Ectodermal cell (in vitro differentiated cells): Measurements from ENCODE around the gene PROZ.

ENCODE experiments used
- H3K27ac ChIP-seq: 2 replicates; pipeline ENCODE4 v1.7.0; 2013; ENCODE audit warnings: mild to moderate bottlenecking, low read depth, low read length; ENCODE audit not compliant: insufficient read depth, poor library complexity, severe bottlenecking
- H3K27me3 ChIP-seq: 2 replicates; pipeline ENCODE4 v1.7.0; 2013; ENCODE audit warnings: mild to moderate bottlenecking, low read length; ENCODE audit not compliant: insufficient read depth, control insufficient read depth, poor library complexity, severe bottlenecking
- H3K36me3 ChIP-seq: one replicate; pipeline ENCODE4 v1.7.0; 2013; ENCODE audit warnings: low read length; ENCODE audit not compliant: control insufficient read depth, insufficient read depth
- H3K4me1 ChIP-seq: one replicate; pipeline ENCODE4 v1.7.0; 2013; ENCODE audit warnings: low read length; ENCODE audit not compliant: control insufficient read depth, insufficient read depth
- H3K4me3 ChIP-seq: 2 replicates; pipeline ENCODE4 v1.7.0; 2013; ENCODE audit warnings: low read depth, low read length, control low read depth; ENCODE audit not compliant: insufficient read depth
- H3K9me3 ChIP-seq: 2 replicates; pipeline ENCODE4 v1.7.0; 2013; ENCODE audit warnings: mild to moderate bottlenecking, low read length, moderate library complexity; ENCODE audit not compliant: control insufficient read depth
- WGBS, 2 experiments: methylation state at CpG; one replicate each; pipeline ENCODE4 v1.1.7; 2013; ENCODE audit warnings: missing lambda C conversion rate in 2 of 2; 5-methylcytosine and 5-hydroxymethylcytosine counted together

Gene PROZ

DNA sequence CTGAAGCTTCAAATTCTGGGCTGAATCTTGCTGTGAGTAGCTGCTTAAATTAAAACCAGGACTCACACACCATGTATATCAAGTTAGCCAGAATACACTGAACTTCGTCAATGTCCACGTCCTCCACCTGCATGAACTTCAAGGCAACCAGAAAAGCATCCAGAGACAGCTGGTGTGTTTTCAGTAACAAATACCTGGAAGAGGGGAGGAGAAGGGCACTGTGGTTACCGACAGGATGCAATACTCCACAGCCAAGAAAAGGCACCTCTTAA, 20.4 kb downstream of the PROZ start:
- Histone ChIP-seq H3K4me3 (no peak overlapping the region), H3K36me3 (peaks cover 17% of the 10 kb centered on the region), H3K27me3 (no peaks in the 10 kb centered on the region), H3K4me1 (peaks cover 21% of the 10 kb centered on the region), H3K9me3 (no peaks in the 10 kb centered on the region), H3K27ac (no peak overlapping the region)
- 66 to 68% methylated on average over 3 of the region's 3 CpGs for WGBS, 2 experiments

DNA sequence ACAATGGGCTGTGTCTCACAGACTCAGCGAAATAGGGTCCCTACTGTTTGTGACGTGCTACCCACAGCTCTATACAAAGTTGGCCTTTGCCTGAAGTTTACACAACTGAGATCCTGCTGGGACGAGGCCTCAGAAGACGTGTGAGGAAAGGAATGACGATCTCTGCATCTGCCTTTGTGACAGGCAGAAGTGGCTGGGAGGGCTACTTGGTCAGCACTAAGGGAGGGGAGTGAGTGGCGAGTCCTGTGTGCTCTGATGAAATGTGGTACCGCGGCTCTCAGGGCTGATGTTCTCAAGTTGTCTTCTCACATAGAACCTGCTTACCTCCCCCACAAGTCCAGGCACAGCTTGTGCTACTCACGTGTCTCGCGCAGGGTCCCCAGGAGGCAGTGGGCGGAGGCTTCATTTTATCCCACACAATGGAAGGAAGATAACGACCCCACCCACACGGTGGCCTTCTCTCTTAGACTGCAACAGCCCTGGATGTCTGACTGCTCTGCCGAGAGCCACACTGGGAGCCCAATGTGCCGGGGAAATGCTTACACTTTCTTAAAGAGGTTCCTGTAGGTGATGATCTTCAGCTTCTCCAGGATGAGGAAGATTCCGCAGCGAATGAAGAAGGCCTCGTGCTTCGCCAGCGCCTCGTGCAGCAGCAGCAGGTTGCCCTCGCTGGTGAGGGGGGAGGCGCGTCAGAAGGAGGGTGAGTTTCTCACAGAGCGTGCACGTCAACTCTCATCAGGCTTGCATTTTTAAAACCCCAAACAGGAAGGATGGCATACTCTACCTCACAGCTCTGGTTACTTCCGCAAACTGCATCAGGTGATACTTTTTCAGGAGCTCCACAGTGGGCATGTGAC, 21.2 kb downstream of the PROZ start:
- no peaks in the 10 kb centered on the region for H3K27me3 ChIP-seq
- H3K9me3 ChIP-seq: no peaks in the 10 kb centered on the region
- WGBS, 2 experiments: 41 to 45% methylated on average over 28 of the region's 28 CpGs
- H3K36me3 ChIP-seq: peaks cover 17% of the 10 kb centered on the region
- peaks cover 21% of the 10 kb centered on the region for H3K4me1 ChIP-seq
- no peak overlapping the region for H3K4me3 ChIP-seq
- H3K27ac ChIP-seq: peak overlapping the region; percentile 27

GRCh38 chr13:113182046-113182445, 23.6 kb downstream of the PROZ start:
- peaks cover 21% of the 10 kb centered on the region for H3K4me1 ChIP-seq
- no peaks in the 10 kb centered on the region for H3K9me3 ChIP-seq
- H3K27me3 ChIP-seq: no peaks in the 10 kb centered on the region
- no peak overlapping the region for H3K4me3 ChIP-seq
- peaks cover 23% of the 10 kb centered on the region for H3K36me3 ChIP-seq
- WGBS, 2 experiments: 93 to 96% methylated on average over 4 of the region's 4 CpGs
- no peak overlapping the region for H3K27ac ChIP-seq

DNA sequence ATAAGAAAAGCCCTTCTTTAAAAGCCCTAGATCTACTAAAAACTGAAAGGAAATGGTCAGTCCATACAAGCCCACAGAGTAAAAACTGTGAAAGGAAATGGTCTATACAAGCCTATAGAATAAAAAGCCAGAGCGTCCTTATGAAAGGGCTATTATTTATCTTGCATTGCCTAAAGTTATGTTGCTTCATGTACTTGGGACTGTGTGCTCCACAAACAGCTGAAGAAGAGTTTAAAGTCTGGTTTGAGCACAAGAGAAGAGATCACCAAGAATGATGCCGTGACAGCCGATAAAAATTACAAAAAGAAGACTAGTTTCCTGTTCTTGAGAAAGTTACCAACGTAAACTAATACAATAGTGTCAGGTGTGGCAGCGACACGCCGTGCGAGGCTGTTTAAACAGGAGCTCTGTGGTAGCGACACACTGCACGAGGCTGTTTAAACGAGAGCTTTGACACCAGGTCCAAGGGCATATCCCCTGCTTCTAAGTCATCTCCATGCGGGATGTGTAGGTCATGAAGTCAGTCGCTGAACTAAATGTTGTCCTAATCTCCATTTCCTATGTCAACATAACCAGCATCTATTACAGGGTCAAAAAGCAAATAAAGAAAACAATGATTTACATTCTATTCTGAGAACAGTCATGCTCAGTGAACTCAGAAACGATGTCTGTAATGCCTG, 25.1 kb downstream of the PROZ start:
- no peak overlapping the region for H3K27ac ChIP-seq
- H3K4me1 ChIP-seq: peaks cover 21% of the 10 kb centered on the region
- H3K9me3 ChIP-seq: no peaks in the 10 kb centered on the region
- H3K36me3 ChIP-seq: peaks cover 19% of the 10 kb centered on the region
- no peaks in the 10 kb centered on the region for H3K27me3 ChIP-seq
- WGBS, 2 experiments: 95 to 96% methylated on average over 14 of the region's 14 CpGs
- H3K4me3 ChIP-seq: no peak overlapping the region

DNA sequence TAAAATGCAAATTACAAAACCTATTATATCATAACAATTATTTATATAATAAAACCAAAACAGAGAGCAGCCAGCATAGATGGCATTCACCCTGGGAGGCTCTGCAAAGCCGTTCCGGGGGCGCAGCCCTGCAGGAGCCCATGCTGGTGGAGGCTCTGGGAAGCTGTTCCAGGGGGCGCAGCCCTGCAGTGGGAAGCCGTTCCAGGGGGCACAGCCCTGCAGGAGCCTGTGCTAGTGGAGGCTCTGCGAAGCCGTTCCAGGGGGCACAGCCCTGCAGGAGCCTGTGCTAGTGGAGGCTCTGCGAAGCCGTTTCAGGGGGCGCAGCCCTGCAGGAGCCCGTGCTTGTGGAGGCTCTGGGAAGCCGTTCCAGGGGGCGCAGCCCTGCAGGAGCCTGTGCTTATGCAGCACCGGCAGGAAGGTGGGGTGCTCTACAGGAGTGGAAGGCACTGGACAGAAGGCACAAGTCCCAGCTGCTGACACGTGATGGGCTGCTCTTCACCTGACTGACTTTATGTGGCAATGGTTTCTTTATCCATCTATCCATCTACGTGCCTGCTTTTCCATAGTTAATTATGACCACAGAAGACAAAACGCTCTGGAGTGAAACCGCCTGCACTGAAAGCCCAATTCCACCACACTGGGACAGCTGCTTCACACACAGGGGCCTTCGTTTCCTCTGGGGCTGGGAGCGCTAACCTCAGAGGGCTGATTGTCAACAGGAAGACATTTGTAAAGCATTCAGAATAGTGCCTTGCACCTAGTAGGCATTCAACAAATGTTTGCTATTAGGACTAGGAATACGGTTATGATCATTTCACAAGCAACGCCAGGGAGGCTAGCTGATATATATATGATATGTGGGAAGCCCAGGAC, 26.4 kb downstream of the PROZ start:
- WGBS, 2 experiments: 94% methylated on average over 22 of the region's 22 CpGs
- Histone ChIP-seq H3K27ac (no peak overlapping the region), H3K36me3 (peaks cover 20% of the 10 kb centered on the region), H3K4me1 (peaks cover 11% of the 10 kb centered on the region), H3K9me3 (no peaks in the 10 kb centered on the region), H3K4me3 (no peak overlapping the region), H3K27me3 (no peaks in the 10 kb centered on the region)

DNA sequence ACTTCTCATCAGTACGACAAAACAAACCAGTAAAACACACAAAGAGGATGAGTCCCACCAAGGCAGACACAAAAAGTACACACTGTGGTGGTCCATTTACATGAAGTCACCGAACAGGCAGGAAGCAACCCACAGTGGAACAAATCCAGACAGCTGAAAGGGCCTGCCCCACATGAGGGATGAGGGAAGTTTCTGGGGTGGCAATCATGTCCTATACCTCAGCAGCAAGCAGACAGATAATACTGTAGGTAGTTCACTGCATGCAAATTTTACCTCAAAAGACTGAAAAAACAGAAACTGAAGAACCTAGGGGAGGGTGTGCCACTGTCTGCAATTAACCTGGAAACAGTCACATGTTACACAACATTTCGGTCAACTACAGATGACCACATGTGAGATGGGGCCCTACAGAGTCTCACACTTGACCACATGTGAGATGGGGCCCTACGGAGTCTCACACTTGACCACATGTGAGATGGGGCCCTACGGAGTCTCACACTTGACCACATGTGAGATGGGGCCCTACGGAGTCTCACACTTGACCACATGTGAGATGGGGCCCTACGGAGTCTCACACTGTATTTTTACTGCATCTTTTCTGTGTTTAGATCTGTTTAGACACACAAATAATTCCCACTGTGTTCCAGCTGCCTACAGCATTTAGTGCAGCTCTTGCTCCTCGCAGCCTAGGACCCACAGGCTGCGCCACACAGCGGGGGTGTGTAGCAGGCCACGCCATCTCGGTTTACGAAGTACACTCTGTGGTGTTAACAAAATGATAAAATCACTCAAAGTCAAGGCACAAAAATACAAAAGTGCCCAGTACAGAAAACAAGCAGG, 27.8 kb downstream of the PROZ start:
- Histone ChIP-seq H3K4me3 (no peak overlapping the region), H3K9me3 (no peaks in the 10 kb centered on the region), H3K36me3 (peaks cover 22% of the 10 kb centered on the region), H3K27me3 (no peaks in the 10 kb centered on the region), H3K4me1 (no peaks in the 10 kb centered on the region), H3K27ac (no peak overlapping the region)
- WGBS, 2 experiments: 91 to 94% methylated on average over 12 to 13 of the region's 13 CpGs

DNA sequence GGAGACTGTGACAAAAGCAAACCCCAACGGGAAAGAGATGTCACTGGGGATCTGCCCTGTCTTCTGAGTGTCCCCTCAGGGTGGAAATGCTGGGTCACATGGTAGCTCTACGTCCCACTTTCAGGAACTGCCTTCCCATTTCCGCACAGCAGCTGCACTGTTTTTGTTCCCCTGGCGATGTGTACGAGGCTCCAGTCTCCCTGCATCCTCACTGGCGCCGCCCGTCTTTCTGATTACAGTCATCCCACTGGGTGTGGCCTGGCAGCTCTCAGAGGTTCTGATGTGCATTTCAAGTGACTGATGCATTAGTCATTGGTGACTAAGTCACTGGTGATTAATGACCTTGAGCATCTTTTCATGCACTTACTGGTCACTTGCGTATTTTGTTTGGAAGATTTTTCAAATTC, 28.8 kb downstream of the PROZ start:
- H3K36me3 ChIP-seq: peaks cover 22% of the 10 kb centered on the region
- H3K4me1 ChIP-seq: no peaks in the 10 kb centered on the region
- H3K4me3 ChIP-seq: no peak overlapping the region
- H3K27ac ChIP-seq: no peak overlapping the region
- H3K27me3 ChIP-seq: no peaks in the 10 kb centered on the region
- no peaks in the 10 kb centered on the region for H3K9me3 ChIP-seq
- 93 to 95% methylated on average over 8 to 9 of the region's 9 CpGs for WGBS, 2 experiments

DNA sequence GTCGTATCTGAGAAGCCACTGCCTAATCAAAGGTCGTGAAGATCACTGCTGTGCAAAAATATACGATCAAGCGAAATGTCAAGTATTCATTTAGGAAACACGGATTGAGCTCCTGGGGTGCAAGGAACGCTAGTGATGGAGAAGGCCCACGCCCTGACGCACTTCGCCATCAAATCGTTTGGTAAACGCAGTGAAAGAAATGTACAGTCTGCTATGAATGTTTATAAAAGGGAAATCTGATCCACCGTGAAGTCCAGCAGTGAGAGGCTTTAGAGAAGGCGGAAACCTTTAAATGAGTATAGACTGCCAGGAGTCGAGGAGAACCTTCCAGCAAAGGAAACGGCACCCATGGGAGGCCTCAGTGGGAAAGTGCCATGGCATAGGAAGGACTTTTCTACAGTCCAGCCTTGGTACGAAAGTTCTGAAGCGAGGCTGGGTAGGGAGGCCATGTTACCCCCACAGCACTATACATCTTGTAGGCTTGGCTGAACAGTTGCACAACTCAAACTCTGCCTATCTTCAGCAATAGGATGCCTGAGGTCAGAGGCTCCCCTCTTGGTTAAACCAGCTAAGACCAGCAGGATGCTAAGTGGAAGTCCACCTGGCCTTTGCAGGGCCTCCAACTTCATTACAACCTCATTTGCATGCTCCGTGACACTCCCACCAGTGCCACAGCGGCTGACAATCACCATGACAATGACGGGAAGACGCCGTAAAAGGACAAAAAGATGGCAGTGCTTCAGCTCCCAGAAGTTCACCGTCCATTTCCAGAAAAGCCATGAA, 29.6 kb downstream of the PROZ start:
- Histone ChIP-seq H3K9me3 (no peaks in the 10 kb centered on the region), H3K4me3 (no peak overlapping the region), H3K4me1 (no peaks in the 10 kb centered on the region), H3K27ac (no peak overlapping the region), H3K27me3 (no peaks in the 10 kb centered on the region), H3K36me3 (peaks cover 22% of the 10 kb centered on the region)
- 95 to 96% methylated on average over 23 of the region's 23 CpGs for WGBS, 2 experiments

- no peaks in the 10 kb centered on the region for H3K9me3 ChIP-seq
- no peak overlapping the region for H3K27ac ChIP-seq
- H3K4me1 ChIP-seq: no peaks in the 10 kb centered on the region
- H3K36me3 ChIP-seq: peaks cover 22% of the 10 kb centered on the region
- WGBS, 2 experiments: 97 to 98% methylated on average over 4 of the region's 4 CpGs
- H3K4me3 ChIP-seq: no peak overlapping the region
- no peaks in the 10 kb centered on the region for H3K27me3 ChIP-seq
These were observed 31.7 kb downstream of the PROZ start for GRCh38 chr13:113190181-113190580.
